SKM-1 treated with dmso at 0.1 percent for 144 hours (cell line): ENCODE data around the gene FAM171A1.

Source experiments
- DNase-seq: peaks from one replicate; lab custom pipeline; 2025; ENCODE audit not compliant: unreplicated experiment; lab: John Stamatoyannopoulos, UW

The FAM171A1 gene

DNA sequence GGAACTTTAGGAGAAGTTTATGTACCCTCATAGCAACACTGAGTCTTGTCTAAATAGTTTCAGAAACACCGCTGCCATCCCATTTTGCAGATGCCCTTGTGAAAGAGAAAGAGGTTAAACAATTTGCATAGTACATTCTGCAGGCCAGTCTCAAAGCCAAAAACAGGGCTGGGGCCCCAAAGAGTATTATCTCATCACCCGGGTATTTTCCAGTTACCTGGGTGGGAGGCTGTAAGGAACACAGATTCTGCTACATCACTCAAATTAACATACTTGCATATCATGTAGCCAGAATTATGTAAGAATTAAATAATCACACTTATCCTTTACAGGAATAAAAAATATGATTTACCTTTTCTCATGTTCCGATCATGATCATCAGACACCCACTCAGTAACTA lies 3.1 kb upstream of the FAM171A1 start:
- DNase-seq = no peak

DNA sequence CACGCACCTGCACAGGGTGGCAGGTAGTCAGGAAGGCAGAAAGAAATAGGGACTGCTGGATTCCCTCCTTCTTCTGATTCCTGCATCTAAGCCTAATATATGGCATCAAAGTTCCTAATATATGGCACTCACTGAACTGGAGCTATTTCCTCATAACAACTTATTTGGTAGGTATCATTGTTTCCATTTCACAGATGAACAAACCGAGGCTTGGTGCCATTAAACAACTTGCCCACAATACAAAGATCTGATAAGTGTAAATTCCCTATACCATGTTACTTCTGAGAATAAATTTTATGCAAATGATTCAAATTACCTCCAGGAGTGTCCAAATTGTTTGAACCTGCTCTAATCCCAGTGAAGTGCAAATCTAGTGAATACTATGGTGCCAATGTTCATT lies 2.1 kb upstream of the FAM171A1 start:
- DNase-seq = no peak

DNA sequence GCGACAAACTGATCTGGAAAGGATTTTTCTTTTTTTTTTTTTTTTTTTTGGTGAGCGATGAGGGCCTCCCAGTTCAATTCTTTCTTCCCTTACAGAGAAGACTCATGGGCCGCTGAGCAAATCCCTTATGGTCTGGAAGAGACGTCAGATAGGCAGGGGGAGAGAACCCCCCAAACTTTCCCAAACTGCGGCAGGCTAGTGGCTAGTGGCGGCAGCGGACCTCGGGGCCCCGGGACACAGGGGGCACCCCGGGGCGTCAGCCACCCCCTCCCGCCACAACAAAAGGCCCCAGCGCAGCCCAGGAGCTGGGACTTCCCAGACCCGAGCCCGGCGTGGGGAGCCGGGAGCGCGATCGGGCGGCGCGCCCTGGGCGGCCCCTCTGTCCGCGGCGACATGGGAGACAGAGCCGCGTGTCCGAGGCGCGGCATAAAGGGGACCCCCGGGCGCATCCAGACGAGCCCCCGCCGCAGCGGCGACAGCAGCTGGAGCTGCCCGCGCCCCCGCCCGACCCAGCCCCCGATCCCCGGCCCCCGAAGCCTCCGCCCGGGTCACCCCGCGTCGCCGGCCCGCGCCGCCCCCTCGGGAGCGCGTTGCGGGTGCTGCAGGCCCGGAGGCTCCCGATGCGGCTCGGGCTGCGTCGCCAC lies 755 bp downstream of the FAM171A1 start:
- no peak for DNase-seq

DNA sequence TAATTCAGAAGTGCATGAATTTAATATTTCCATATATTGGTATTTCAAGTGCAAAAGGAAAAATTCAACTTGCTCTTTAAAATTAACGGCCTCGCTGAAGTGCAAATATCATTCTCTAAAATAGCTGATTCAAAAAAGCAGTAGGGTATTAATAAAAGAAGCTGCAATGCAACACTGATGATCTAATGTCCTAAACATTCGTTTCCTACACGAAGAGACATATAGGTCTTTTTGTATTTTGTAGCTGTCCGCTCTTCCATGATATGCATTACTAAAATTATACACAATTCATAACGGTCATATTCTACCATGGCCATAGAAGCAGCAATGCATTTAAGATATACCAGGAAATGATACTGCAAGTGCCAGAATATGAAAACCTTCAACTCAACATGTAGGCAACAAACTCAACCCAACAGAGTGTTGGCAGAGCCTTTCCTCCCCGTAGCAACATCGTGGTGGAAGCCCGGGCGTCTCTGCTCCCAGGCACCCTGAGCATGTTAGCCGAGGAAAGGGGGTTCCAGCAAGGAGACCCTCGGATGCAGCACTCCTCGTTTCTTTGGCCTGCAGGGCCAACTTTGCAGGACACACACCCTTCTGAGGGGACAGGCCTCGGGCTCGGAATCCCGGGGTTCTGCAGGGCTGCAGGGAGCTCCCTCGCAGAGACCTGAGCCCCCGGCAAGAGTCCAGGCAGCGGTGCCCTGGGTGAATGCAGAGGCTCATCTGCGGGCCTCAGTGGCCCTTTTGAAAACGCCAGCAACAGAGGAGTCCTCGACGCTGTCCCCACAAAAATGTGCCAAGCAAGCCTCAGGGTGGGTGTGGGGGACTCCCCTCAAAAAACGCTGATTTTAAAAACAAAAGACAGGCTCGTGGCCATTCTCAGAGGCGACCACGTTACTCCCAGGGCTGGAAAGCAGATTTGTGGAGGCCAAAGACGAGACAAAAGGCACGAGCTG lies 1.6 kb downstream of the FAM171A1 start:
- no peak for DNase-seq

DNA sequence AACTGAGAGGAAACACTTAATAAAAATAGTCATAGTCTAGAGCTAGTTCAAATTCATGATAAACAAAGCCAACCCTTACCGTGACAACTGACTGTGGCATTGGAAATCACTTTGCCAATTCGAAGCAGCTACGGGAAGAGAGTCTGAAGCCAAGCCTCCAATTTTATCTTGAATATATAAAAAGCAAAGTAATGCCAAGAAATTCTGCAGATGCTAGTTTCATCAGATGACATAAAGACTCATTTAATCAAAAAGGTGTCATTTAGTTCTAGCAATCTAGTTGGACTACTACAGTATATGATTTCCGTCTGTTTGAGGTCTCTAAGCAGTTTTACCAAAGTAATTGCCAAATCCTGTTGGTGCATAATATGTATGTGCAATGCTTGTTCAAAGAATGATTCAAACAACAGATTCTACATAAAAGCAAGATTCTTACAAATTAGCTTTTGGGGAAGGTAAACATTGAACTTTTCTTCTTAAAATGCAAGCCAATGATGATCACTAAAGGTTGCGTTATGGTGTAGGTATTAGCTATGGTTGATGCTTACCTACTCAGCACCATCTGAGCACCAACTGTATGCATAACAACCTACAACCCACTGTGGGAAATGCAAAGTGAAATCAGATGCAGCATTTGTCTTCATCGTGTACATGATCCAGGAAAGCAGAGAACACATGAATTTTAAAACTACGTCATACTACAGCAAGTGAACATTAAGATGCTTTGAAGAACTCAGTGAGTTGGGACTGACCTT lies 2.8 kb downstream of the FAM171A1 start:
- no peak for DNase-seq

DNA sequence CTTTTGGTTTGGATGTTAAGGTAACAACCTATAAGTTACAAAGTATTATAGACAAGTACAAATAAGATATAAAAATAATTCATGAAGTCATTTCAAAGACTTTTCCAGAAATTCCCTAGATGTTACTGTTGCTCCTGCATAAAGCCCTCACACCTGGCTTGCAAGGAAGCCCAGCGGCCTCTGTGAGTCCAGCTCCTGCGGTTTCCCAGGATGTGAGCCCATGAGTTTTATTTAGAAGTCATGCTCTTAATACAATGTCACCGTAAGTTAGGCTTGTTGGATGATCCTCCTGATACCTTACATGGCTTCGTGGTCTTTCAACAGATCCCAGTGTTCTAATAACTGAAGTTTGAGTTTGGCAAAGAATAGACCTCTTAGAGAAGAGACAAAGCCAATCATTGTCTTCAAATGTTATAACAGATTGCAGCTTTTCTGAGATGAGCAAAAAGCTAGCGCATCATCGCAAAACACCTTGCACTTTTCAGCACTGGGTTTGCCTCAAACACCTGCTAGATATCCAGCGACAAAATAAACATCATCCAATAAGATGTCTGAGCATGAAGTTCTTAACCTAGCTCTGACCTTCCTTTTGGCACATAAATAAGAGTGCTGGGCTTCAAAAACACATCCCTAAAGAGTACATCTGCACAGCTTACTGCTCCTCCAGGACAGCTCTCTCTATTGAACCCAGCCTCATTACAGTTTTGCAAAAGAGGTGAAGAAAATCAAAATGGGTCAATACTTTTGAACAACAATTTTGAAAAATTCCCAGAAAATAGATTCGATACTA lies 3.6 kb downstream of the FAM171A1 start:
- DNase-seq = no peak

DNA sequence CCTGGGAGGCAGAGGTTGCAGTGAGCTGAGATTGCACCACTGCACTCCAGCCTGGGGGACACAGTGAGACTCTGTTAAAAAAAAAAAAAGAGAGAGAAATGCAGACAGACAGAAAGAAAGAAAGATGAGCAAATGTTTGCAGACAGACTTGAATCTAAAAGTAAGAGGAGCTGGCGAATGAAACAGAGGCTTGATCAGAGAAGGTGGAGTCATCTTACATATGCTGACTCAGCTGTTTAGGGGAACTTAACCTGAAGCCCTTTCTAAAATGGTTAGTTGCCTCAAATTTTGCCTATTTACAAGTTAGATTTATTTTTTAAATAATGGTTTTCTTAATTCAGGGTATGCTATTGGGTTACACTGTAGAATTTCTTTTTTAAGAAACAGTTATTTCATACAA lies 5.4 kb downstream of the FAM171A1 start:
- no peak for DNase-seq

DNA sequence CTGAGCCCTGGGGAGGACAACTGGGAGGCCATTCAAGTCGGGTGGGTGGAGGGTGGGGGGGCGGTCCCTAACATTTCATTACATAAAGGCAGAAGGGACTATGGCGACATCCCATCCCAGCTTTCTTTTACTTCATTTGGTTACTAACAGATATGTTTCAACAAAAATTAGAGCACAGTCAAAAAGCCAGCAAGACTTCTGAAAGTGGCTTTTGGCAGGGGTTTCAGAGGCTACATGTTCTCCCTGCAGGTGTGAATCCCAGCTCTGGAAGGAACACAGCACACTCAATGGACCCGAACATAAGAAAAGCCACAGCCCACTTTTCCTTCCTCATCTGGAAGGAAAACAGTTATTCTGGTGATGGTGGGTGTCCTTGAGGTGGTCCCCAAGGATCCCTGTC lies 7.1 kb downstream of the FAM171A1 start:
- DNase-seq = no peak

DNA sequence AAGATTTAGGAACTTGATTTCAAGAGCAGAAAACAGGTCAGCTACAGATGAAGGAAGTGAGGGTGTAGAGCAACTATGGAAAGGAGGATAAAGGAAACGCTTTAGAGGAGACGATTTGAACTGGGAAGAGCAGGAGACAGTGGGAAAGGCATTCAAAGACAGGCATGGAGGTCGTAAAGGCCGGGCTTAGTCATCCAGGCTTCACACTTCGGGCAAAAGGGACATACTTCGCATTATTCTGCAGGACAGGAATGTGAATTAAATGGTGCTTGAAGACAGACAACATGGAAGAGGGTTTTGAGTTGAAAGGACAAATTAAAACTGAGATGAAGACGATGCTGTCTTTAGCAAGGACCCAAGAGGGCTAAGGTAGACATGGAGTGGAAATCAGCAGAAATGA lies 8.1 kb downstream of the FAM171A1 start:
- DNase-seq = no peak

DNA sequence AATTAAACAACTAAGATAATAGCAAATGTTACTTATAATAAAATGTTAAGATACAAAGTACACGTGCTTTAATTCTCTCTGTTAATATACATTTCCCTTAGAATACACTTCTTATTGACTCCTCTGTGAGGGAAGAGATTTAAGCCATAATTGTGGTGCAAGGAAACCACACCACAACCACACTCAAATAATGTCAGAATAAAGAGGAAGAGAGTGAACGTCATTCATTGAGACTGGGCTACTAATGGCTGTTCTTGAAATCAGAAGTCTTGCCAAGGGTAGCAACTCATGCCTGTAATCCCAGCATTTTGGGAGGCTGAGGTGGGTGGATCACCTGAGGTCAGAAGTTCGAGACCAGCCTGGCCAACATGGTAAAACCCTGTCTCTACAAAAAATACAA lies 10.0 kb downstream of the FAM171A1 start:
- DNase-seq = no peak

DNA sequence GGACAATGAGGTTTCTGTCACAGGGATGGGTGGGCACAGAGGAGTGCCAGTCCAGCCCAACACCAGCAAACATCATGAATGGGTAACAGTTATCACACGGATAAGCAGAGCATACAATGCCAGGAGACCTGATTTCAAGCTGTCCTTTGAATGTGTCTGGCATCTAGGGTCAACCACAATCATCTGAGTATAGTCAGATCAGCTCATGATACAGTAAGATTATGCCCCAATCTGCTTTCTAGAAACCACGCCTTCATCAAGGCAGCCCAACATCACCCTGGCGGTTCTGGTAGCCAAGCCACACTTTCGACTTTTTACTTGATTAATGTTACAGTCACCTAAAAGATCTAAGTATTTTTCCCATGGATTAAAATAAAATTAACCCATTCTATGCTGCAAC lies 10.5 kb downstream of the FAM171A1 start:
- DNase-seq = no peak

DNA sequence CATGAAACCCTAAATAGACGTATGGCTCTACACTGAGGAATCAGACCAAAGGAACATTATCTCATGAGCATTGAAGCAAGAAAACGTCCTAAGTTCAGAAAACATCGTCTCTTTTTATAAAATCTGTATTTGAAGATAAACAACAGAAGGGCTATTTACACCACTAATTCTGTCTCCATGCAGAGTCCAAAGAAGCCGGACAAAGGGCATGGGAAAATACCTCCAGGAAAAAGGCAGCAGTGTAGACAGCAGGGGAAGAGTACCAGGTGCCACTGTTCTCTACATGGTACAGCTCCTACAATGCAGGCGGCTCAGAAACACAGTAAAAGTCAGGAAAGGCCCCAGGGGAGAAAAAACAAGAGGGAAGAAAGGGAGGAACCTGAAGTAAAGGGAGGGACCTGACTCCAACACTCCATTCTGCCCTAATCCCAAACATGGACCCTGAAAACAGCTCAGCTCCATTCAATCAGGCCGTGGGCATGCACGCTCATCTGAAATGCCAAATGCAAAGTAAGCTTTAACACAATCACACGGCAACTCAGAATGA lies 17.5 kb downstream of the FAM171A1 start:
- no peak for DNase-seq

DNA sequence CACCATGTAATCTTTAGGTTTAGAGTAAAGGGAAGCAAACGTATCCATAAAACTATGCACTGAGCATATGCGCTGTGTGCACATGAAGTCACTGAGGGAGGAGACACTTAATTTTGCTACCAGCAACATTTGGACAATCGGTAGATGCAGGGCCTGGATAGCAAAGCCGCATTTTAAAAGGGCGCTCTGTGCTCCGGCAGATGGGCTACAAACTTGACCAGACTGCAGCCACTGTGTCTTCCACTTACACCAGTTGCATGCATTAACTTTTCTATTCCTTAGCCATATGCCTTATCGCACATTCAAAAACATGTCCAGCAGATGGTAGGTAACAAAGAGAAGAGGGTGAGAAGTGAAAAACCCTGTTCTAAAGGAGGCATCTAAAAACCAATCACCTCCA lies 18.3 kb downstream of the FAM171A1 start:
- no peak for DNase-seq

DNA sequence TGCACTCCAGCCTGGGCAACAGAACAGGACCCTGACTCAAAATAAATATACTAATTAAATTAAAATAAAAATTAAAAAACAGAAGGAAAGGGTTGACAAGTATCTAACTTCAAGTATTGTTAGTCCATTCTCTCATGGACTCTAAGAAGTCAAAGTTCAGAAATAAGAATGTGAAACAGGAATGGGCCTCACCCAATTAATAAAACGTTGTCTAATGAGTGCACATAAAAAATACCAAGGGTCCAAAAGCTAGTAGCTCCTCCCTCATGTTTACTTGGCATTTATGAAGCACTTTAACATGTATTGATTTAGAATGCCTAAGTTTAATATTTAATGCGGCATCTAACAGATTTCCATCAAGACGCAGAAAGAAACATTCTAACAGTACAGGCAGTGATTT lies 18.9 kb downstream of the FAM171A1 start:
- no peak for DNase-seq

DNA sequence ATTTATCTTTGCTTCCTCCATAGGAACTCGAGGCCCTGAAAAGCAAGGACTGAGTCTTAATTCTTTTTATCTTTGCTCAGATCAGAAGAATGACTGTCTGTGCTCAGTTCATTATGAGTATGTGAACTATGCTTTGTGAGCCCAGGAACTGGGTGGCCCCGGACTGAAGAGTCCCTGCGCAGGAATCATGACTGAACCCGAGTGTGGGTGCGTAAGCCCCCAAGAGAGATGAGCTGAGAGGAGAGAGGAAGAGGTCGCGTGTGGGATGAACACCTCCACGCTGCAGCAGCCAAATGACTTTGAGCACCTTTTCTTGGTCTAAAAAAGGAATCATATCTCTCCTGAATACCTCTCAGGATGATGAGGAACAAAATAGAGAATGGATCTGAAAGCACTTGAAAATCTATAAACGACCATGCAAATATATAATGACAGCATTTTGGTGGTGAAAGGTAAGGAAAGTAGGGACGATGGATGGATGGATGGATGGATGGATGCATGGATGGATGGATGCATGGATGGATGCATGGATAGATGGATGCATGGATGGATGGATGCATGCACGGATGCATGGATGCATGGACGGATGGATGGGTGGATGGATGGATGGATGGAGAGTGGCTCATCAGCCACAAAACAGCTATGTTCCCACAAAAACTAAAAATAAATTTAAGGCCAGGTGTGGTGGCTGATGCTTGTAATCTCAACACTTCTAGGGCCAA lies 19.8 kb downstream of the FAM171A1 start:
- no peak for DNase-seq

DNA sequence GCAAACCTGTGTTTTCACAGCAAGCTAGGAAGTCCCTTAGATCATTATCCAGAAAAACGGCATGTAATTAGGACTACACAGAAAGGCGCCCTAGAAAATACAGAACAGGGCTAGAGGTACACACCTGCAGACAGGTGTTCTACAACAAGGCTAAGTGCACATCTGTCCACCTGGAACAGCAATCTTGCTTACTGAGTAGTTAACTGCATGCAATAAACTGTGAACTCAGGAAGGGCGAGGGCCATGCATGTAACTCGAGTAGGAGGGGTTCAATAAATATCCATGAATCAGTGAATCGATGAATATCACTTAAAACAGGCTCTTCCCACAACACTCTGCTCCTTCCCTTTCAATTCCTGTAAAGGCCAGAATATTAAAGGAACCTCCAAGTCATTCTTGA lies 22.0 kb downstream of the FAM171A1 start:
- DNase-seq = no peak

DNA sequence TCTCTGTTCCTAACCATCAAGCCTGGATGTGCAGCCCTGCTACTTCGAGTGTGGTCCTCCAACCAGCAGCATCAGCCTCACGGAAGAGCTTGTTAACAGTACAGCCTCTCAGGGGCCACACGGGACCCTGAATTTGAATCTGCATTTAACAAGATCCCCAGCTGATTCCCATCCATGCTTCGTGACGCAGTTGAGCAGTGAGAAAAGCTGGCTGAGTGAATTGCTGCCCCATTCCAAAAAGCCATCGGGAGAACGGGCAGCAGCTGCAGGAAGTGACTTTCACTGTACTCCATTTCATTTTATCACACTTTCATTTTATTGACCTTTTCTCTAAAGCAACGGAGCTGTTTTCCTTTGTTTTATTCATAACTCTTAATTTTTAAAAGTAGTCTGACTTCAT lies 22.5 kb downstream of the FAM171A1 start:
- DNase-seq = no peak

DNA sequence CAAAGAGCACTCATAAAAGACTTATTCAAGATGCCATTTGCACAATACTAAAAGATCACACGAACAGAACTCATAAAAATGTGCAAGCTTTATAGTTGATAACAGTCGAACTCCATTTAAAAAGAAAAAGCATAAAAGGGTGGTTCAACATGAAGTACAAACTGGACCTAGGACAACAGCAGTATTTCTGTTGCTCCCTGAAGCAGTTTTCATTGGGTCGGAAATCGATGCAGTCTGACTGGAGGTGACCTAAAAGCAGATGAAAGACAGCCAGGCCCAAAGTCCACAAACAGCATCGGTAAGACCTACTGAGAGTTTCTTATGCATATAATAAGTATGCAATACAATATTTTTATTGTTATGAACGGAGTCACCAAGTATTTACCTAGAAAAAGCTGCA lies 23.9 kb downstream of the FAM171A1 start:
- DNase-seq = no peak

DNA sequence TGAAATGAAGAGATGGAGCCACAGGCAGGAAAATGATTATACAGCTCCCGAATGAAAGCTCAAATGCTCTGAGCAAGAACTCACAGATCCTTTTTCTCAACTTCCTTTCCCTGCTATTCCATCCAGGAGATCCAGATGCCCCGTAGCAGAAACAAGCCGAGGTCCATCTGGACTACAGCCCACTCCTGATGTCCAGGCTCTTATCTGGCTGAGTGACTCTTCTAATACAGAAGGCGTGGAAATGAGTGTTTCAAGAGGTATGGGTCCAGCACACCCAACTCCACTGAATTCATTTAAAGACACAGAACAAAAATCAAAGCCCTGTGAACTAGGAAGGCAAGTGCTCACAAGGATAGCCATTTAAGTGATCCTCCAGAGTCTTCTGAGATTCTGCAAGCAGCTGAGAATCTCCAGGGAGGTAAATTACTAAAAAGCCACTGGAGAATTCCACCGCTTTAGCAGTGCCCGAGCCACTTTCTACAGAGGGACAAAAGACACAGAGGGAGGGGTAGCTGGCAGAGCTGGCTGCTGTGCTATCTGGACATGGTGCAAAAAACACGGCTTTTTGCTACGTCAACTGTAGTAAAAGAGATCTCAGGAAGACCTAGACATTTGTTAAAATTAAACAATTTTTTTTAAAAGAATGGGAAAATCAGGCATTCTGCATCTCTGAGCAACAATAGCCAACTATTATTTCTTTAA lies 24.5 kb downstream of the FAM171A1 start:
- DNase-seq = no peak
